H9 (cell line): ENCODE results near the gene SNX33. TPM values are rescaled to one million over a fixed set of nuclear protein-coding genes. Genes with fewer than 3 reads are reported as not detected.

Source experiments
- DNase-seq: peaks from one replicate; pipeline ENCODE4 v3.0.0-alpha.2; 2017
- H2AFZ ChIP-seq: one replicate; pipeline ENCODE4 v1.6.1; 2013; ENCODE audit warnings: mild to moderate bottlenecking, low read length, control low read depth, moderate library complexity
- H2AK5ac ChIP-seq: 2 replicates; pipeline ENCODE4 v1.6.1; 2013; ENCODE audit warnings: low read length, control low read depth, mixed read lengths; ENCODE audit not compliant: insufficient read length
- H2BK120ac ChIP-seq: one replicate; pipeline ENCODE4 v1.6.1; 2013; ENCODE audit warnings: low read depth, mild to moderate bottlenecking, low read length, control low read depth, inconsistent platforms; ENCODE audit not compliant: poor library complexity, severe bottlenecking
- H2BK12ac ChIP-seq: 2 replicates; pipeline ENCODE4 v1.6.1; 2013; ENCODE audit warnings: low read length, control low read depth, mixed read lengths, low read depth; ENCODE audit not compliant: insufficient read length
- H2BK15ac ChIP-seq: 2 replicates; pipeline ENCODE4 v1.6.1; 2013; ENCODE audit warnings: low read depth, low read length, control low read depth
- H2BK20ac ChIP-seq: one replicate; pipeline ENCODE4 v1.6.1; 2013; ENCODE audit warnings: low read depth, mild to moderate bottlenecking, low read length, control low read depth, inconsistent platforms; ENCODE audit not compliant: poor library complexity, severe bottlenecking
- H2BK5ac ChIP-seq: 2 replicates; pipeline ENCODE4 v1.6.1; 2013; ENCODE audit warnings: low read length, control low read depth, mixed read lengths; ENCODE audit not compliant: insufficient read length
- H3K14ac ChIP-seq: 2 replicates; pipeline ENCODE4 v1.6.1; 2013; ENCODE audit warnings: low read length, control low read depth; ENCODE audit not compliant: insufficient read depth
- H3K18ac ChIP-seq: 2 replicates; pipeline ENCODE4 v1.6.1; 2013; ENCODE audit warnings: low read depth, mild to moderate bottlenecking, mixed read lengths, low read length, control low read depth; ENCODE audit not compliant: insufficient read length
- H3K23ac ChIP-seq: 2 replicates; pipeline ENCODE4 v1.6.1; 2013; ENCODE audit warnings: low read length, control low read depth, mixed read lengths, low read depth; ENCODE audit not compliant: insufficient read length
- H3K23me2 ChIP-seq: 2 replicates; pipeline ENCODE4 v1.6.1; 2013; ENCODE audit warnings: low read depth, mild to moderate bottlenecking, mixed read lengths, low read length, control low read depth; ENCODE audit not compliant: insufficient read length, poor library complexity, severe bottlenecking
- H3K27ac ChIP-seq: 2 replicates; pipeline ENCODE4 v1.5.1; 2013; ENCODE audit warnings: low read length, control low read depth, mixed read lengths, low read depth; ENCODE audit not compliant: insufficient read length
- H3K27me3 ChIP-seq: 2 replicates; pipeline ENCODE4 v1.6.1; 2013; ENCODE audit warnings: low read length, control low read depth, inconsistent platforms; ENCODE audit not compliant: insufficient read depth
- H3K4ac ChIP-seq: 2 replicates; pipeline ENCODE4 v1.6.1; 2013; ENCODE audit warnings: low read depth, mild to moderate bottlenecking, control low read depth, inconsistent platforms, low read length, moderate library complexity
- H3K4me1 ChIP-seq: 2 replicates; pipeline ENCODE4 v1.6.1; 2013; ENCODE audit warnings: low read length, control low read depth, inconsistent platforms; ENCODE audit not compliant: insufficient read depth
- H3K4me2 ChIP-seq: 2 replicates; pipeline ENCODE4 v1.6.1; 2013; ENCODE audit warnings: low read length, control low read depth, mixed read lengths; ENCODE audit not compliant: insufficient read length, insufficient read depth
- H3K56ac ChIP-seq: 2 replicates; pipeline ENCODE4 v1.6.1; 2013; ENCODE audit warnings: low read depth, mild to moderate bottlenecking, mixed read lengths, low read length, control low read depth; ENCODE audit not compliant: insufficient read length
- H3K79me1 ChIP-seq: 2 replicates; pipeline ENCODE4 v1.6.1; 2013; ENCODE audit warnings: low read depth, mild to moderate bottlenecking, moderate library complexity, low read length, control low read depth, inconsistent platforms; ENCODE audit not compliant: insufficient read depth, poor library complexity, severe bottlenecking
- H3K79me2 ChIP-seq: 2 replicates; pipeline ENCODE4 v1.6.1; 2013; ENCODE audit warnings: low read length, control low read depth, inconsistent platforms; ENCODE audit not compliant: insufficient read depth
- H3K9ac ChIP-seq: 2 replicates; pipeline ENCODE4 v1.6.1; 2013; ENCODE audit warnings: low read length, control low read depth, mixed read lengths; ENCODE audit not compliant: insufficient read length; ENCODE audit errors: extremely low read depth
- H3K9me3 ChIP-seq: one replicate; pipeline ENCODE4 v1.6.1; 2013; ENCODE audit warnings: low read depth, low read length, inconsistent platforms; ENCODE audit not compliant: control insufficient read depth
- H3T11ph ChIP-seq: one replicate; pipeline ENCODE4 v1.6.1; 2013; ENCODE audit warnings: mild to moderate bottlenecking, low read length, control low read depth, inconsistent platforms
- H4K20me1 ChIP-seq: one replicate; pipeline ENCODE4 v1.6.1; 2013; ENCODE audit not compliant: control insufficient read depth, insufficient read length, insufficient read depth
- H4K5ac ChIP-seq: 2 replicates; pipeline ENCODE4 v1.6.1; 2013; ENCODE audit warnings: low read depth, mild to moderate bottlenecking, mixed read lengths, low read length, control low read depth; ENCODE audit not compliant: insufficient read length
- H4K8ac ChIP-seq: replicated peaks from 2 replicates; pipeline ENCODE4 v1.6.1; 2013; ENCODE audit warnings: low read length, control low read depth, mixed read lengths, low read depth; ENCODE audit not compliant: insufficient read length
- H4K91ac ChIP-seq: 2 replicates; pipeline ENCODE4 v1.6.1; 2013; ENCODE audit warnings: low read depth, mild to moderate bottlenecking, moderate library complexity, mixed read lengths, low read length, control low read depth; ENCODE audit not compliant: insufficient read length
- H3K27ac Mint-ChIP-seq, 3 experiments: 2 replicates in 2 of 3; 3 replicates in 1 of 3; pipeline ENCODE4 v1.8.0; 2020 to 2021; ENCODE audit warnings: mixed read lengths in 3 of 3, mild to moderate bottlenecking in 1 of 3, moderate library complexity in 1 of 3
- H3K27me3 Mint-ChIP-seq: 2 replicates; pipeline ENCODE4 v1.8.0; 2021; ENCODE audit warnings: low read depth, mild to moderate bottlenecking, moderate library complexity, mixed read lengths
- H3K36me3 Mint-ChIP-seq, 3 experiments: 2 replicates in 2 of 3; 3 replicates in 1 of 3; pipeline ENCODE4 v1.8.0; 2020 to 2021; ENCODE audit warnings: low read depth in 3 of 3, mixed read lengths in 3 of 3; ENCODE audit not compliant: insufficient read depth in 1 of 3
- H3K4me1 Mint-ChIP-seq, 2 experiments: 2 replicates each; pipeline ENCODE4 v1.8.0; 2020; ENCODE audit warnings: mixed read lengths in 2 of 2
- H3K4me3 Mint-ChIP-seq, 2 experiments: 2 replicates in 1 of 2; 3 replicates in 1 of 2; pipeline ENCODE4 v1.8.0; 2020 to 2021; ENCODE audit warnings: mild to moderate bottlenecking in 2 of 2, mixed read lengths in 2 of 2, moderate library complexity in 1 of 2
- H3K9me3 Mint-ChIP-seq, 2 experiments: 2 replicates in 1 of 2; 3 replicates in 1 of 2; pipeline ENCODE4 v1.8.0; 2020; ENCODE audit warnings: mild to moderate bottlenecking in 2 of 2, mixed read lengths in 2 of 2, moderate library complexity in 1 of 2
- CTCF ChIP-seq: fragments of 200-600 bp; sonication (generic); conservative IDR thresholded peaks from 3 replicates; pipeline ENCODE4 v1.8.0; 2021; ENCODE audit warnings: antibody characterized with exemption, mild to moderate bottlenecking
- WGBS: extraction: QIAGEN DNeasy Blood & Tissue Kit; methylation state at CpG from one replicate; pipeline ENCODE4 v1.1.7; 2013; ENCODE audit warnings: missing lambda C conversion rate, low lambda C conversion rate, mixed read lengths; ENCODE audit not compliant: insufficient read length; ENCODE audit errors: extremely low coverage; 5-methylcytosine and 5-hydroxymethylcytosine counted together
- total RNA-seq: library from RNA; stranded (reverse); gene quantifications from 2 replicates; pipeline ENCODE4 v1.2.1, GENCODE V29; 2021

The SNX33 gene
- total RNA-seq, 1 experiment from 2014 or later, result 17.7 TPM

GRCh38 chr15:75669879-75670212 lies 22.1 kb downstream of the SNX33 start:
- Histone ChIP-seq H4K5ac (no peak overlapping the region), H3K9ac (no peak overlapping the region), H2AFZ (no peak overlapping the region), H3K27ac (no peak overlapping the region), H3K4me2 (no peak overlapping the region), H3K56ac (no peak overlapping the region), H2BK5ac (no peak overlapping the region), H4K20me1 (no peaks in the 10 kb centered on the region), H2BK12ac (no peak overlapping the region), H4K8ac (no peak overlapping the region), H3K4me1 (peaks cover 8% of the 10 kb centered on the region; the same call in 1 of the 2 replicates), H3K14ac (no peak overlapping the region; the same call in 1 of the 2 replicates), H2AK5ac (no peak overlapping the region), H3K27me3 (no peaks in the 10 kb centered on the region), H2BK20ac (no peak overlapping the region), H3K23me2 (no peaks in the 10 kb centered on the region), H2BK120ac (no peak overlapping the region), H4K91ac (no peak overlapping the region), H3K9me3 (no peaks in the 10 kb centered on the region), H3K79me1 (no peaks in the 10 kb centered on the region), H3K79me2 (no peaks in the 10 kb centered on the region), H3T11ph (no peak overlapping the region), H3K23ac (no peak overlapping the region), H3K4ac (no peak overlapping the region), H2BK15ac (no peak overlapping the region), H3K18ac (no peak overlapping the region)
- peaks cover 17 to 22% of the 10 kb centered on the region in 2 experiments for H3K4me1 Mint-ChIP-seq
- TF ChIP-seq CTCF, result no peak
- WGBS, result no CpG with 5 or more reads among the region's 6 CpGs
- H3K4me3 Mint-ChIP-seq, result no peak overlapping the region; a peak in 1 of 5 replicates
- peaks cover 0 to 2% (median 0%) of the 10 kb centered on the region in 3 experiments; a peak in 2 of 7 replicates for H3K36me3 Mint-ChIP-seq
- no peaks in the 10 kb centered on the region; a peak in 1 of 5 replicates for H3K9me3 Mint-ChIP-seq
- peaks cover 1% of the 10 kb centered on the region; the same call in 1 of the 2 replicates for H3K27me3 Mint-ChIP-seq
- H3K27ac Mint-ChIP-seq, result peak overlapping the region in 1 of 3 experiments; percentile 62; a peak in 2 of 7 replicates
- no peak for DNase-seq
